GM12878 (cell line): Measurements from ENCODE around the gene CHD1. TPM values are rescaled to one million over a fixed set of nuclear protein-coding genes. Genes with fewer than 3 reads are reported as not detected.

Experiments used
- ATAC-seq: fragments of 200-7000 bp; cut with Tn5 transposase; 3 replicates; pipeline ENCODE4 v1.9.1; 2020; ENCODE audit warnings: mild to moderate bottlenecking, moderate library complexity
- BruUV-seq: library from RNA; stranded (reverse); fragments of 400-500 nt; replicated peaks from 2 replicates; lab custom pipeline; 2021; lab: Mats Ljungman, UMichigan
- CTCF ChIA-PET: fragments of 300-600 bp; sonication (Branson Sonifier 250); formaldehyde crosslinking; extraction: SDS; loops from one replicate; lab custom pipeline; 2021; ENCODE audit warnings: inconsistent platforms; lab: Yijun Ruan, JAX
- POLR2A ChIA-PET: fragments of 350-600 bp; formaldehyde crosslinking; extraction: SDS; loops from one replicate; lab custom pipeline; 2021; ENCODE audit warnings: inconsistent platforms; lab: Charles Lee
- RAD21 ChIA-PET: fragments of 300-600 bp; sonication (Branson Sonifier 250); formaldehyde crosslinking; loops from one replicate; lab custom pipeline; 2023; ENCODE audit warnings: antibody characterized with exemption; ENCODE audit not compliant: unreplicated experiment; lab: Charles Lee
- SMC1A ChIA-PET: fragments of 300-600 bp; sonication (Branson Sonifier 250); formaldehyde crosslinking; loops from one replicate; lab custom pipeline; 2023; ENCODE audit not compliant: unreplicated experiment, uncharacterized antibody; lab: Charles Lee
- DNase-seq: peaks from one replicate; pipeline ENCODE4 v3.0.0-alpha.2; 2011; ENCODE audit warnings: low read depth, low spot score
- FAIRE-seq: peaks from 3 replicates; lab custom pipeline; 2011; peaks lifted over from hg19 to GRCh38; lab: Jason Lieb, UNC
- H2AFZ ChIP-seq: 2 replicates; pipeline ENCODE4 v1.6.0; 2011; ENCODE audit warnings: low read depth, low read length, control low read depth; ENCODE audit not compliant: control insufficient read depth
- H3K27ac ChIP-seq: 2 replicates; pipeline ENCODE4 v1.5.1; 2011; ENCODE audit warnings: control low read depth; ENCODE audit not compliant: control insufficient read depth, insufficient read depth
- H3K27me3 ChIP-seq, 2 experiments: replicated peaks in 1 of 2; 2 replicates each; pipeline versions ENCODE4 v1.6.0 to v1.6.1; 2011; ENCODE audit warnings: low read length in 1 of 2; ENCODE audit not compliant: control insufficient read depth in 2 of 2, insufficient read depth in 2 of 2
- H3K36me3 ChIP-seq, 2 experiments: 2 replicates each; pipeline ENCODE4 v1.5.1; 2011; ENCODE audit warnings: low read length in 1 of 2; ENCODE audit not compliant: control insufficient read depth in 2 of 2, insufficient read depth in 2 of 2
- H3K4me1 ChIP-seq: 2 replicates; pipeline ENCODE4 v1.6.1; 2011; ENCODE audit warnings: mild to moderate bottlenecking, low read length, moderate library complexity, mixed read lengths; ENCODE audit not compliant: control insufficient read depth, insufficient read depth
- H3K4me2 ChIP-seq: 2 replicates; pipeline ENCODE4 v1.6.0; 2011; ENCODE audit warnings: control low read depth; ENCODE audit not compliant: control insufficient read depth, insufficient read depth
- H3K4me3 ChIP-seq: fragments of 200-600 bp; sonication (generic); 2 replicates; pipeline ENCODE4 v1.5.1; 2016
- H3K79me2 ChIP-seq: 2 replicates; pipeline ENCODE4 v1.6.0; 2011; ENCODE audit warnings: low read length; ENCODE audit not compliant: control insufficient read depth, insufficient read depth
- H3K9ac ChIP-seq: 2 replicates; pipeline ENCODE4 v1.8.0; 2011; ENCODE audit warnings: low read length, control low read depth, mixed read lengths; ENCODE audit not compliant: control insufficient read depth, insufficient read depth
- H3K9me3 ChIP-seq: replicated peaks from 3 replicates; pipeline ENCODE4 v1.5.1; 2011; ENCODE audit warnings: mild to moderate bottlenecking, low read length; ENCODE audit not compliant: control insufficient read depth, insufficient read depth
- H4K20me1 ChIP-seq: 2 replicates; pipeline ENCODE4 v1.6.0; 2011; ENCODE audit not compliant: control insufficient read depth, insufficient read depth
- ATF2 ChIP-seq: IDR thresholded peaks from 2 replicates; pipeline ENCODE4 v1.6.1; 2012; ENCODE audit warnings: low read length, inconsistent platforms
- BRCA1 ChIP-seq: IDR thresholded peaks from 2 replicates; pipeline ENCODE4 v1.6.1; 2011; ENCODE audit warnings: low read depth, low read length, improper control_type of control experiment
- CREB1 ChIP-seq: IDR thresholded peaks from 2 replicates; pipeline ENCODE4 v1.6.1; 2012; ENCODE audit warnings: low read depth, mild to moderate bottlenecking, inconsistent platforms
- CREM ChIP-seq: IDR thresholded peaks from 2 replicates; pipeline ENCODE4 v1.6.1; 2014; ENCODE audit warnings: antibody characterized with exemption, low read depth
- CTCF ChIP-seq, 3 experiments: IDR thresholded peaks in 2 of 3; conservative IDR thresholded peaks in 1 of 3; 2 replicates each; pipeline ENCODE4 v1.5.1; 2011; ENCODE audit warnings: low read depth in 3 of 3, low read length in 3 of 3, mild to moderate bottlenecking in 3 of 3, control low read depth in 2 of 3, moderate library complexity in 2 of 3, inconsistent platforms in 1 of 3, mixed read lengths in 1 of 3; ENCODE audit not compliant: control insufficient read depth in 2 of 3, insufficient read depth in 1 of 3; ENCODE audit errors: extremely low read depth in 1 of 3
- ELK1 ChIP-seq: IDR thresholded peaks from 2 replicates; pipeline ENCODE4 v1.6.1; 2012; ENCODE audit warnings: low read depth, low read length, improper control_type of control experiment
- NFIC ChIP-seq: IDR thresholded peaks from 2 replicates; pipeline ENCODE4 v1.6.1; 2012; ENCODE audit warnings: low read depth, mild to moderate bottlenecking, inconsistent platforms, low read length, moderate library complexity
- NR2C1 ChIP-seq: fragments of 450-650 bp; IDR thresholded peaks from 2 replicates; pipeline ENCODE4 v1.6.1; 2017; ENCODE audit warnings: antibody characterized with exemption, mild to moderate bottlenecking, moderate library complexity
- RBBP5 ChIP-seq: fragments of 200-600 bp; sonication (generic); conservative IDR thresholded peaks from 2 replicates; pipeline ENCODE4 v1.6.1; 2016
- TBL1XR1 ChIP-seq: IDR thresholded peaks from 2 replicates; pipeline ENCODE4 v1.6.1; 2012; ENCODE audit warnings: low read depth, low read length, improper control_type of control experiment
- WRNIP1 ChIP-seq: IDR thresholded peaks from 2 replicates; pipeline ENCODE4 v1.6.1; 2011; ENCODE audit warnings: low read depth, low read length, improper control_type of control experiment, borderline replicate concordance
- YBX1 ChIP-seq: fragments of 450-650 bp; IDR thresholded peaks from 2 replicates; pipeline ENCODE4 v1.6.1; 2016; ENCODE audit warnings: antibody characterized with exemption
- WGBS: methylation state at CpG from one replicate; pipeline ENCODE4 v1.1.6; 2016; ENCODE audit warnings: low lambda C conversion rate; ENCODE audit not compliant: insufficient replicate concordance, insufficient coverage; ENCODE audit errors: missing lambda C conversion rate; 5-methylcytosine and 5-hydroxymethylcytosine counted together
- in situ Hi-C: fragments of 300-500 bp; cut with MboI; formaldehyde crosslinking; loops from 9 replicates; pipeline ENCODE4 v1.14.3; 2018; ENCODE audit warnings: mixed read lengths
- intact Hi-C: fragments of 100-400 bp; cut with micrococcal nuclease; formaldehyde crosslinking; loops from one replicate; pipeline ENCODE4 v1.14.2; 2022; ENCODE audit not compliant: unreplicated experiment
- polyA plus RNA-seq, 11 experiments: library from polyadenylated mRNA; depleted of rRNA in 4 of 11; unstranded in 6 of 11; stranded (reverse) in 5 of 11; fragments of >200 nt; fragmentation: Nextera tagmentation in 4 of 11; fragmentation: Illumina TruSeq in 1 of 11; extraction: Ambion mirVana in 4 of 11; extraction: Trizol in 1 of 11; gene quantifications; 1 replicate in 1 of 11; 2 replicates in 10 of 11; pipeline versions ENCODE4 v1.2.1 to v1.2.3, GENCODE V29; 2011 to 2016; ENCODE audit warnings: inconsistent platforms in 2 of 11, missing spikeins in 2 of 11, low read depth in 1 of 11
- total RNA-seq, 4 experiments: library from RNA; depleted of rRNA in 3 of 4; stranded (reverse); fragments of >200 nt in 3 of 4; fragmentation: Illumina TruSeq in 1 of 4; extraction: Trizol in 1 of 4; gene quantifications; 2 replicates each; pipeline versions ENCODE4 v1.2.1 to v1.2.3, GENCODE V29; 2013 to 2021

Gene CHD1
- total and polyA plus RNA-seq, 10 of the 15 experiments (the other 5 are each of a cell fraction or from before 2014, with no cell fraction given): 25.5 to 158 (median 50.5) TPM

- TF ChIP-seq NR2C1: no peak
- no peak for TF ChIP-seq RBBP5
- no peak for TF ChIP-seq TBL1XR1
- TF ChIP-seq CREB1: no peak
- TF ChIP-seq YBX1: no peak
- TF ChIP-seq ATF2: no peak
- no peak for TF ChIP-seq WRNIP1
Measured at GRCh38 chr5:98872674-98873073, 56.1 kb downstream of the CHD1 start (continued).

GRCh38 chr5:98865690-98866089, 63.1 kb downstream of the CHD1 start:
- 100% methylated on average over 2 of the region's 2 CpGs for WGBS
- no peak for ATAC-seq
- DNase-seq: no peak
- H3K4me2 ChIP-seq: no peak overlapping the region
- H3K27ac ChIP-seq: no peak overlapping the region
- H2AFZ ChIP-seq: no peak overlapping the region
- no peak overlapping the region for H3K9ac ChIP-seq
- no peaks in the 10 kb centered on the region for H3K4me1 ChIP-seq
- H3K4me3 ChIP-seq: no peak overlapping the region
- ChIA-PET POLR2A (no interaction called here), SMC1A (interaction anchor here (1.0 to 1.4 kb wide), 3 partner anchors 8 to 12 kb away, joined by 3 to 8 read pairs (median 3); no protein-coding TSS in a partner anchor), CTCF (interaction anchor here (0.9 to 1.4 kb wide), 2 partner anchors 9 to 167 kb away, joined by 4 to 6 read pairs; no protein-coding TSS in a partner anchor), RAD21 (no interaction called here)
- peaks cover 4 to 27% of the 10 kb centered on the region in 2 experiments for H3K36me3 ChIP-seq
- BruUV-seq: no TSS peak
- in situ Hi-C loops: no loop called here
- H3K27me3 ChIP-seq: no peaks in the 10 kb centered on the region
- FAIRE-seq: no peak
- H3K9me3 ChIP-seq: no peaks in the 10 kb centered on the region
- TF ChIP-seq WRNIP1: no peak
- no peak for TF ChIP-seq BRCA1
- TF ChIP-seq ELK1: no peak
- no peak for TF ChIP-seq CREM
- no peak for TF ChIP-seq NFIC
- no peak for TF ChIP-seq CTCF (IDR thresholded peaks at IDR 0.05 in 2 of 3, conservative IDR thresholded peaks at IDR 0.05 in 1 of 3; ENCODE audit: control insufficient read depth in 2 of 3, extremely low read depth in 1 of 3, insufficient read depth in 1 of 3, low read depth in 3 of 3, low read length in 3 of 3)
- intact Hi-C loops: no loop called here
- no peaks in the 10 kb centered on the region for H3K79me2 ChIP-seq
- no peaks in the 10 kb centered on the region for H4K20me1 ChIP-seq
